Stimulated activated CD4-positive, alpha-beta T cell treated with anti-CD3 and anti-CD28 coated beads, Interleukin-4, amount 100 ng/mL, for 1 hour (primary cell): ENCODE measurements around the gene KHNYN.

Experiments
- DNase-seq: peaks from one replicate; pipeline ENCODE4 v3.0.0-alpha.2; 2020

KHNYN gene

GRCh38 chr14:24401810-24402702 lies 27.7 kb upstream of the KHNYN start:
- DNase-seq = no peak

- DNase-seq = no peak
Observed at GRCh38 chr14:24403294-24403998, 26.3 kb upstream of the KHNYN start.

- no peak for DNase-seq
Observed at GRCh38 chr14:24404814-24405213, 24.9 kb upstream of the KHNYN start.

GRCh38 chr14:24406416-24406815 lies 23.3 kb upstream of the KHNYN start:
- no peak for DNase-seq

- DNase-seq = no peak
Observed at GRCh38 chr14:24407608-24408325, 22.0 kb upstream of the KHNYN start.

GRCh38 chr14:24408764-24409163 lies 21.0 kb upstream of the KHNYN start:
- no peak for DNase-seq

- no peak for DNase-seq
Observed at GRCh38 chr14:24409192-24409591, 20.6 kb upstream of the KHNYN start.

GRCh38 chr14:24409956-24410355 lies 19.8 kb upstream of the KHNYN start:
- no peak for DNase-seq

GRCh38 chr14:24411443-24412389 lies 18.0 kb upstream of the KHNYN start:
- peak; percentile 23 for DNase-seq

GRCh38 chr14:24414077-24414476 lies 15.7 kb upstream of the KHNYN start:
- DNase-seq = no peak

- no peak for DNase-seq
Observed at GRCh38 chr14:24414732-24415420, 14.9 kb upstream of the KHNYN start.

- no peak for DNase-seq
Observed at GRCh38 chr14:24415421-24416253, 14.1 kb upstream of the KHNYN start.

- DNase-seq = no peak
Observed at GRCh38 chr14:24416254-24416931, 13.4 kb upstream of the KHNYN start.

GRCh38 chr14:24416932-24417619 lies 12.7 kb upstream of the KHNYN start:
- no peak for DNase-seq

GRCh38 chr14:24417832-24418491 lies 11.8 kb upstream of the KHNYN start:
- no peak for DNase-seq

- DNase-seq = no peak
Observed at GRCh38 chr14:24418492-24418873, 11.3 kb upstream of the KHNYN start.

GRCh38 chr14:24422261-24422660 lies 7.5 kb upstream of the KHNYN start:
- DNase-seq = no peak

GRCh38 chr14:24422694-24423601 lies 6.8 kb upstream of the KHNYN start:
- no peak for DNase-seq
